Measurements from ENCODE around the gene SPINK4. TPM values are rescaled to one million over a fixed set of nuclear protein-coding genes. Genes with fewer than 3 reads are reported as not detected.

The SPINK4 gene
- total RNA-seq, 1 donor from 2014 or later: not detected

- no peak for TF ChIP-seq CTCF (IDR thresholded peaks at IDR 0.05)
- no peaks in the 10 kb centered on the region for H3K36me3 ChIP-seq
- H3K4me3 ChIP-seq: no peak overlapping the region
- no peak overlapping the region for H3K27ac ChIP-seq
- intact Hi-C loops (cut with DNase I): no loop called here
- no peaks in the 10 kb centered on the region for H3K27me3 ChIP-seq
- DNase-seq (no peak), ATAC-seq (no peak)
- H3K9me3 ChIP-seq: no peaks in the 10 kb centered on the region
- H3K4me1 ChIP-seq: no peaks in the 10 kb centered on the region
Measured at GRCh38 chr9:33246269-33246860, 6.4 kb downstream of the SPINK4 start.

GRCh38 chr9:33248606-33249005, 8.6 kb downstream of the SPINK4 start:
- no peak for TF ChIP-seq CTCF (IDR thresholded peaks at IDR 0.05)
- ATAC-seq: no peak
- Histone ChIP-seq H3K36me3 (peaks cover 15% of the 10 kb centered on the region), H3K27ac (no peak overlapping the region), H3K4me1 (no peaks in the 10 kb centered on the region), H3K4me3 (no peak overlapping the region), H3K27me3 (no peaks in the 10 kb centered on the region), H3K9me3 (no peaks in the 10 kb centered on the region)
- DNase-seq: no peak
- intact Hi-C loops (cut with DNase I): no loop called here

GRCh38 chr9:33249087-33249658, 9.2 kb downstream of the SPINK4 start:
- intact Hi-C loops (cut with DNase I): no loop called here
- H3K9me3 ChIP-seq: no peaks in the 10 kb centered on the region
- H3K4me3 ChIP-seq: no peak overlapping the region
- H3K4me1 ChIP-seq: no peaks in the 10 kb centered on the region
- no peak for TF ChIP-seq CTCF (IDR thresholded peaks at IDR 0.05)
- ATAC-seq (no peak), DNase-seq (no peak)
- H3K27me3 ChIP-seq: no peaks in the 10 kb centered on the region
- H3K36me3 ChIP-seq: peaks cover 17% of the 10 kb centered on the region
- H3K27ac ChIP-seq: no peak overlapping the region

- no peak for ATAC-seq
- Histone ChIP-seq H3K36me3 (peaks cover 26% of the 10 kb centered on the region), H3K4me1 (no peaks in the 10 kb centered on the region), H3K27me3 (no peaks in the 10 kb centered on the region), H3K4me3 (no peak overlapping the region), H3K27ac (no peak overlapping the region), H3K9me3 (no peaks in the 10 kb centered on the region)
- intact Hi-C loops (cut with DNase I): no loop called here
- DNase-seq: no peak
- TF ChIP-seq CTCF (IDR thresholded peaks at IDR 0.05): no peak
Measured at GRCh38 chr9:33249983-33250382, 10.0 kb downstream of the SPINK4 start.

GRCh38 chr9:33250458-33250995, 10.6 kb downstream of the SPINK4 start:
- H3K4me1 ChIP-seq: no peaks in the 10 kb centered on the region
- H3K27me3 ChIP-seq: no peaks in the 10 kb centered on the region
- DNase-seq (no peak), ATAC-seq (peak; percentile 64)
- no peak for TF ChIP-seq CTCF (IDR thresholded peaks at IDR 0.05)
- H3K4me3 ChIP-seq: no peak overlapping the region
- no peaks in the 10 kb centered on the region for H3K9me3 ChIP-seq
- H3K27ac ChIP-seq: no peak overlapping the region
- intact Hi-C loops (cut with DNase I): no loop called here
- H3K36me3 ChIP-seq: peaks cover 31% of the 10 kb centered on the region
